SK-N-SH (cell line): Measurements from ENCODE around the gene NAV2. TPM values are rescaled to one million over a fixed set of nuclear protein-coding genes. Genes with fewer than 3 reads are reported as not detected.

Source experiments
- CTCF ChIA-PET: fragments of 300-600, 350-600 bp; formaldehyde crosslinking; extraction: SDS; loops from one replicate; lab custom pipeline; 2021; lab: Yijun Ruan, JAX
- POLR2A ChIA-PET: fragments of 350-600 bp; sonication (Branson Sonifier 250); formaldehyde crosslinking; extraction: SDS; loops from one replicate; lab custom pipeline; 2020; ENCODE audit warnings: antibody characterized with exemption, inconsistent platforms; lab: Yijun Ruan, JAX
- DNase-seq: peaks from one replicate; pipeline ENCODE4 v3.0.0; 2012
- H2AFZ ChIP-seq: fragments of 200-600 bp; sonication (generic); 2 replicates; pipeline ENCODE4 v1.8.1; 2016; ENCODE audit warnings: antibody characterized with exemption, mild to moderate bottlenecking, low read depth
- H3F3A ChIP-seq: fragments of 200-600 bp; sonication (generic); replicated peaks from 2 replicates; pipeline ENCODE3; 2016; ENCODE audit warnings: antibody characterized with exemption, mild to moderate bottlenecking; ENCODE audit not compliant: insufficient read depth
- H3K27ac ChIP-seq, 2 experiments: fragments of 200-500 bp in 1 of 2; fragments of 200-600 bp in 1 of 2; sonication (Bioruptor generic) in 1 of 2; sonication (generic), shearing (Covaris generic) in 1 of 2; 2 replicates each; pipeline versions ENCODE4 v1.5.1 to v1.6.1; 2014 to 2016; ENCODE audit warnings: low read depth in 2 of 2, inconsistent platforms in 1 of 2, low read length in 1 of 2, mild to moderate bottlenecking in 1 of 2, mixed read lengths in 1 of 2
- H3K27me3 ChIP-seq: fragments of 200-600 bp; sonication (generic), shearing (Covaris generic); 2 replicates; pipeline ENCODE4 v1.6.1; 2016; ENCODE audit warnings: mixed run types; ENCODE audit not compliant: insufficient read depth
- H3K36me3 ChIP-seq, 2 experiments: fragments of 200-500 bp in 1 of 2; fragments of 200-600 bp in 1 of 2; sonication (Bioruptor generic) in 1 of 2; sonication (generic) in 1 of 2; replicated peaks in 1 of 2; 2 replicates each; pipeline versions ENCODE3 to v1.5.1; 2014 to 2016; ENCODE audit warnings: low read length in 1 of 2, mild to moderate bottlenecking in 1 of 2; ENCODE audit not compliant: insufficient read depth in 2 of 2, control insufficient read depth in 1 of 2
- H3K4me1 ChIP-seq, 2 experiments: fragments of 200-500 bp in 1 of 2; fragments of 200-600 bp in 1 of 2; sonication (Bioruptor generic) in 1 of 2; sonication (generic), shearing (Covaris generic) in 1 of 2; 2 replicates each; pipeline versions ENCODE4 v1.5.1 to v1.6.1; 2014 to 2016; ENCODE audit warnings: low read depth in 1 of 2, low read length in 1 of 2, mixed run types in 1 of 2; ENCODE audit not compliant: insufficient read depth in 2 of 2, control insufficient read depth in 1 of 2
- H3K4me2 ChIP-seq: fragments of 200-600 bp; sonication (generic), shearing (Covaris generic); 2 replicates; pipeline ENCODE4 v1.6.1; 2017; ENCODE audit warnings: mixed run types
- H3K4me3 ChIP-seq, 2 experiments: fragments of 200-500 bp in 1 of 2; fragments of 200-600 bp in 1 of 2; sonication (Bioruptor generic) in 1 of 2; sonication (generic), shearing (Covaris generic) in 1 of 2; 2 replicates each; pipeline versions ENCODE4 v1.5.1 to v1.8.1; 2014 to 2016; ENCODE audit warnings: low read depth in 2 of 2, inconsistent platforms in 1 of 2, low read length in 1 of 2, mild to moderate bottlenecking in 1 of 2, mixed read lengths in 1 of 2, moderate library complexity in 1 of 2
- H3K79me2 ChIP-seq: fragments of 200-600 bp; sonication (generic); 2 replicates; pipeline ENCODE4 v1.8.1; 2017; ENCODE audit warnings: mild to moderate bottlenecking; ENCODE audit not compliant: insufficient read depth
- H3K9ac ChIP-seq: fragments of 200-600 bp; sonication (generic); 2 replicates; pipeline ENCODE4 v1.6.1; 2017; ENCODE audit warnings: mixed run types
- H3K9me2 ChIP-seq: fragments of 200-600 bp; sonication (generic); 2 replicates; pipeline ENCODE4 v1.6.1; 2017; ENCODE audit warnings: mixed run types
- H3K9me3 ChIP-seq: fragments of 200-600 bp; sonication (generic); 2 replicates; pipeline ENCODE4 v1.6.1; 2017; ENCODE audit warnings: mixed run types, mild to moderate bottlenecking, moderate library complexity
- H4K20me1 ChIP-seq: fragments of 200-600 bp; sonication (generic); 2 replicates; pipeline ENCODE4 v1.6.1; 2017; ENCODE audit warnings: mild to moderate bottlenecking, mixed run types; ENCODE audit not compliant: insufficient read depth
- CHD2 ChIP-seq: fragments of 150-350 bp; IDR thresholded peaks from 2 replicates; pipeline ENCODE4 v1.6.1; 2018; ENCODE audit warnings: low read length; ENCODE audit not compliant: partially characterized antibody
- FOSL2 ChIP-seq: IDR thresholded peaks from 2 replicates; pipeline ENCODE4 v1.4.0; 2012; ENCODE audit warnings: low read depth, mild to moderate bottlenecking, moderate library complexity, borderline replicate concordance
- FOXJ3 ChIP-seq: sonication (generic); formaldehyde crosslinking; IDR thresholded peaks from 2 replicates; pipeline ENCODE4 v1.5.1; 2020; ENCODE audit warnings: mild to moderate bottlenecking, missing genetic modification reagents
- GATA2 ChIP-seq: sonication (generic); formaldehyde crosslinking; IDR thresholded peaks from 2 replicates; pipeline ENCODE4 v1.5.0; 2020; ENCODE audit warnings: mild to moderate bottlenecking, missing genetic modification reagents
- JUND ChIP-seq: IDR thresholded peaks from 2 replicates; pipeline ENCODE4 v1.4.0; 2012
- POLR2AphosphoS5 ChIP-seq: IDR thresholded peaks from 2 replicates; pipeline ENCODE4 v1.6.1; 2012; ENCODE audit warnings: low read depth, low read length
- RXRA ChIP-seq: IDR thresholded peaks from 2 replicates; pipeline ENCODE4 v1.4.0; 2012; ENCODE audit warnings: low read depth, mild to moderate bottlenecking, borderline replicate concordance
- SIN3A ChIP-seq: IDR thresholded peaks from 2 replicates; pipeline ENCODE4 v1.6.1; 2012; ENCODE audit warnings: low read depth, mild to moderate bottlenecking, low read length, moderate library complexity, borderline replicate concordance
- TCF12 ChIP-seq: IDR thresholded peaks from 2 replicates; pipeline ENCODE4 v1.4.0; 2012
- YY1 ChIP-seq: IDR thresholded peaks from 2 replicates; pipeline ENCODE4 v1.4.0; 2012; ENCODE audit warnings: low read depth, mild to moderate bottlenecking
- WGBS: methylation state at CpG from one replicate; pipeline ENCODE4 v1.1.6; 2017; ENCODE audit warnings: low lambda C conversion rate; 5-methylcytosine and 5-hydroxymethylcytosine counted together
- polyA plus RNA-seq, 3 experiments: library from polyadenylated mRNA; depleted of rRNA; stranded (reverse); fragments of >200 nt; gene quantifications; 2 replicates each; pipeline ENCODE4 v1.2.3, GENCODE V29; 2012
- TF ChIP-seq, protein P1 (sequence below): IDR thresholded peaks from 2 replicates; pipeline ENCODE4; 2012
- TF ChIP-seq, protein P2 (sequence below): IDR thresholded peaks from 2 replicates; pipeline ENCODE4 v1.4.0; 2012; ENCODE audit warnings: low read depth
- TF ChIP-seq, protein P3 (sequence below): fragments of 150-350 bp; IDR thresholded peaks from 2 replicates; pipeline ENCODE4 v1.6.1; 2016; ENCODE audit warnings: mild to moderate bottlenecking, low read depth, low read length
- TF ChIP-seq, protein P4 (sequence below): fragments of 200-600 bp; sonication (generic); IDR thresholded peaks from 2 replicates; pipeline ENCODE4 v1.6.1; 2017; ENCODE audit warnings: antibody characterized with exemption, mild to moderate bottlenecking, moderate library complexity
- TF ChIP-seq, protein P5 (sequence below): IDR thresholded peaks from 2 replicates; pipeline ENCODE4 v1.4.0; 2012; ENCODE audit warnings: low read depth, borderline replicate concordance

The NAV2 gene
- polyA plus RNA-seq, 1 of the 3 experiments (the other 2 are of a cell fraction), result 26.2 TPM

DNA sequence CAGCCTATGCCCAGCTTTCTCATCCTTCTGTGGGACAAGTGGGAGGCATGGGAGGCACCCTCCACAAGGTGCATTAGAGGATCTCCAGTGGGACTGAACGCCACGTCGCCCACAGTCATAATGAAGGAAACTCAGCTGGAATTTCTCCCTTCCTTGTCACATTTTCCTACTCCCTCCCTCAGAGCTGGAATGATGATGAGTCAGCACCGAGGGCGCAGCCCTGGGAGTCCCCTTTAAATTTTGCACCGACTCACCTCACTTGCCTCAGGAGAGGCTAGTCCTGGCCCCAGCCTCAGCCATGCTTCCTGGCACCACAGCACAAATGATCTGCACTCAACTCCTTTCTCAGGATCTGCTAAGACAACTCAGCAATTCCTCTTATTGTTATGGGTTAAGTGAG, 413.3 kb downstream of the NAV2 start:
- CTCF ChIA-PET, result interaction anchor here (0.9 to 8.6 kb wide), 5 partner anchors 19 to 229 kb away, joined by 3 to 302 read pairs (median 5); no protein-coding TSS in a partner anchor
- H3K4me2 ChIP-seq, result no peak overlapping the region
- H2AFZ ChIP-seq, result no peak overlapping the region
- H3K9me3 ChIP-seq, result no peaks in the 10 kb centered on the region
- no peak for DNase-seq
- no peaks in the 10 kb centered on the region for H3K27me3 ChIP-seq
- no peak overlapping the region for H3K4me3 ChIP-seq
- H3K4me1 ChIP-seq, result no peaks in the 10 kb centered on the region
- H3K27ac ChIP-seq, result peak overlapping the region in 1 of 2 experiments; percentile 54; a peak in 2 of 4 replicates
- H3K79me2 ChIP-seq, result no peaks in the 10 kb centered on the region
- TF ChIP-seq SIN3A, result no peak
- TF ChIP-seq JUND, result peak; percentile 57
- TF ChIP-seq, protein P1, sequence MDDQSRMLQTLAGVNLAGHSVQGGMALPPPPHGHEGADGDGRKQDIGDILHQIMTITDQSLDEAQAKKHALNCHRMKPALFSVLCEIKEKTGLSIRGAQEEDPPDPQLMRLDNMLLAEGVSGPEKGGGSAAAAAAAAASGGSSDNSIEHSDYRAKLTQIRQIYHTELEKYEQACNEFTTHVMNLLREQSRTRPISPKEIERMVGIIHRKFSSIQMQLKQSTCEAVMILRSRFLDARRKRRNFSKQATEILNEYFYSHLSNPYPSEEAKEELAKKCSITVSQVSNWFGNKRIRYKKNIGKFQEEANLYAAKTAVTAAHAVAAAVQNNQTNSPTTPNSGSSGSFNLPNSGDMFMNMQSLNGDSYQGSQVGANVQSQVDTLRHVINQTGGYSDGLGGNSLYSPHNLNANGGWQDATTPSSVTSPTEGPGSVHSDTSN, result no peak; the same call in 1 of the 2 replicates
- TF ChIP-seq, protein P2, sequence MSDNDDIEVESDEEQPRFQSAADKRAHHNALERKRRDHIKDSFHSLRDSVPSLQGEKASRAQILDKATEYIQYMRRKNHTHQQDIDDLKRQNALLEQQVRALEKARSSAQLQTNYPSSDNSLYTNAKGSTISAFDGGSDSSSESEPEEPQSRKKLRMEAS, result peak; percentile 36; the same call in 1 of the 2 replicates
- 0 out of 2 replicates have a peak, but pooled peaks have one; percentile 27 for TF ChIP-seq TCF12
- peak; percentile 68 for TF ChIP-seq FOSL2
- POLR2A ChIA-PET, result no interaction called here
- no peaks in the 10 kb centered on the region for H3K9me2 ChIP-seq
- peaks cover 37% of the 10 kb centered on the region for H3F3A ChIP-seq
- H3K9ac ChIP-seq, result no peak overlapping the region
- 33% methylated on average over 6 of the region's 6 CpGs for WGBS
- H3K36me3 ChIP-seq, result peaks cover 6 to 12% of the 10 kb centered on the region in 2 experiments
- no peaks in the 10 kb centered on the region for H4K20me1 ChIP-seq

DNA sequence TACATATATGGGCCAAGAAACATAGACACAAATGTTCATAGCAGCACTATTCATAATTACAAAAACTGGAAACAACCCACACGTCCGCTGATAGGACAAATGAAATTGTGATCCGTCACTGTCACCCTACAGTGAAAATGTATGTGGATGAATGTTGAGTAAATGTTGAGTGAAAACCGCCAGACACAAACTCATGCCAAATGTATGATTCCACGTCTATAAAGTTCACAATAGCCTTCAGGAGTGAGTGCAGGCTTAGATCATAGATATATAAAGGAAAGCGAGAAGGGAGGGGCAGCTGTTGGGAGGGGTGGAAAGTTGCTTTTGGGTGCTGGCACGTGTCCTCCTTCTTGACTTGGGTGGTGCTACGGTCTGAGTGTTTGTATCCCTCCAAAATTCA, 414.1 kb downstream of the NAV2 start:
- Histone ChIP-seq H3K79me2 (no peaks in the 10 kb centered on the region), H3K9ac (no peak overlapping the region), H3K9me3 (no peaks in the 10 kb centered on the region), H3F3A (peaks cover 36% of the 10 kb centered on the region), H2AFZ (no peak overlapping the region), H3K36me3 (peaks cover 0 to 4% of the 10 kb centered on the region in 2 experiments), H3K4me2 (no peak overlapping the region), H3K27ac (peak overlapping the region in 1 of 2 experiments; percentile 54; a peak in 2 of 4 replicates), H4K20me1 (no peaks in the 10 kb centered on the region), H3K4me3 (no peak overlapping the region), H3K9me2 (no peaks in the 10 kb centered on the region), H3K4me1 (no peaks in the 10 kb centered on the region), H3K27me3 (no peaks in the 10 kb centered on the region)
- DNase-seq, result no peak
- ChIA-PET POLR2A (no interaction called here), CTCF (interaction anchor here (0.8 to 8.6 kb wide), 14 partner anchors 10 to 228 kb away, joined by 3 to 302 read pairs (median 10); no protein-coding TSS in a partner anchor)
- 94% methylated on average over 8 of the region's 8 CpGs for WGBS
- TF ChIP-seq YY1 (no peak), POLR2AphosphoS5 (no peak), JUND (no peak), GATA2 (CRISPR knock-in tag) (no peak), RXRA (no peak), SIN3A (no peak), FOXJ3 (CRISPR knock-in tag) (no peak), TCF12 (no peak), CHD2 (no peak), FOSL2 (no peak)
- TF ChIP-seq, protein P3, sequence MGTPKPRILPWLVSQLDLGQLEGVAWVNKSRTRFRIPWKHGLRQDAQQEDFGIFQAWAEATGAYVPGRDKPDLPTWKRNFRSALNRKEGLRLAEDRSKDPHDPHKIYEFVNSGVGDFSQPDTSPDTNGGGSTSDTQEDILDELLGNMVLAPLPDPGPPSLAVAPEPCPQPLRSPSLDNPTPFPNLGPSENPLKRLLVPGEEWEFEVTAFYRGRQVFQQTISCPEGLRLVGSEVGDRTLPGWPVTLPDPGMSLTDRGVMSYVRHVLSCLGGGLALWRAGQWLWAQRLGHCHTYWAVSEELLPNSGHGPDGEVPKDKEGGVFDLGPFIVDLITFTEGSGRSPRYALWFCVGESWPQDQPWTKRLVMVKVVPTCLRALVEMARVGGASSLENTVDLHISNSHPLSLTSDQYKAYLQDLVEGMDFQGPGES, result no peak
- TF ChIP-seq, protein P4, sequence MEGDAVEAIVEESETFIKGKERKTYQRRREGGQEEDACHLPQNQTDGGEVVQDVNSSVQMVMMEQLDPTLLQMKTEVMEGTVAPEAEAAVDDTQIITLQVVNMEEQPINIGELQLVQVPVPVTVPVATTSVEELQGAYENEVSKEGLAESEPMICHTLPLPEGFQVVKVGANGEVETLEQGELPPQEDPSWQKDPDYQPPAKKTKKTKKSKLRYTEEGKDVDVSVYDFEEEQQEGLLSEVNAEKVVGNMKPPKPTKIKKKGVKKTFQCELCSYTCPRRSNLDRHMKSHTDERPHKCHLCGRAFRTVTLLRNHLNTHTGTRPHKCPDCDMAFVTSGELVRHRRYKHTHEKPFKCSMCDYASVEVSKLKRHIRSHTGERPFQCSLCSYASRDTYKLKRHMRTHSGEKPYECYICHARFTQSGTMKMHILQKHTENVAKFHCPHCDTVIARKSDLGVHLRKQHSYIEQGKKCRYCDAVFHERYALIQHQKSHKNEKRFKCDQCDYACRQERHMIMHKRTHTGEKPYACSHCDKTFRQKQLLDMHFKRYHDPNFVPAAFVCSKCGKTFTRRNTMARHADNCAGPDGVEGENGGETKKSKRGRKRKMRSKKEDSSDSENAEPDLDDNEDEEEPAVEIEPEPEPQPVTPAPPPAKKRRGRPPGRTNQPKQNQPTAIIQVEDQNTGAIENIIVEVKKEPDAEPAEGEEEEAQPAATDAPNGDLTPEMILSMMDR, result no peak
- TF ChIP-seq, protein P1, result no peak
- TF ChIP-seq, protein P5, sequence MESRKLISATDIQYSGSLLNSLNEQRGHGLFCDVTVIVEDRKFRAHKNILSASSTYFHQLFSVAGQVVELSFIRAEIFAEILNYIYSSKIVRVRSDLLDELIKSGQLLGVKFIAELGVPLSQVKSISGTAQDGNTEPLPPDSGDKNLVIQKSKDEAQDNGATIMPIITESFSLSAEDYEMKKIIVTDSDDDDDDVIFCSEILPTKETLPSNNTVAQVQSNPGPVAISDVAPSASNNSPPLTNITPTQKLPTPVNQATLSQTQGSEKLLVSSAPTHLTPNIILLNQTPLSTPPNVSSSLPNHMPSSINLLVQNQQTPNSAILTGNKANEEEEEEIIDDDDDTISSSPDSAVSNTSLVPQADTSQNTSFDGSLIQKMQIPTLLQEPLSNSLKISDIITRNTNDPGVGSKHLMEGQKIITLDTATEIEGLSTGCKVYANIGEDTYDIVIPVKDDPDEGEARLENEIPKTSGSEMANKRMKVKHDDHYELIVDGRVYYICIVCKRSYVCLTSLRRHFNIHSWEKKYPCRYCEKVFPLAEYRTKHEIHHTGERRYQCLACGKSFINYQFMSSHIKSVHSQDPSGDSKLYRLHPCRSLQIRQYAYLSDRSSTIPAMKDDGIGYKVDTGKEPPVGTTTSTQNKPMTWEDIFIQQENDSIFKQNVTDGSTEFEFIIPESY, result no peak
